ENCODE measurements around the gene DVL2.

The DVL2 gene

DNA sequence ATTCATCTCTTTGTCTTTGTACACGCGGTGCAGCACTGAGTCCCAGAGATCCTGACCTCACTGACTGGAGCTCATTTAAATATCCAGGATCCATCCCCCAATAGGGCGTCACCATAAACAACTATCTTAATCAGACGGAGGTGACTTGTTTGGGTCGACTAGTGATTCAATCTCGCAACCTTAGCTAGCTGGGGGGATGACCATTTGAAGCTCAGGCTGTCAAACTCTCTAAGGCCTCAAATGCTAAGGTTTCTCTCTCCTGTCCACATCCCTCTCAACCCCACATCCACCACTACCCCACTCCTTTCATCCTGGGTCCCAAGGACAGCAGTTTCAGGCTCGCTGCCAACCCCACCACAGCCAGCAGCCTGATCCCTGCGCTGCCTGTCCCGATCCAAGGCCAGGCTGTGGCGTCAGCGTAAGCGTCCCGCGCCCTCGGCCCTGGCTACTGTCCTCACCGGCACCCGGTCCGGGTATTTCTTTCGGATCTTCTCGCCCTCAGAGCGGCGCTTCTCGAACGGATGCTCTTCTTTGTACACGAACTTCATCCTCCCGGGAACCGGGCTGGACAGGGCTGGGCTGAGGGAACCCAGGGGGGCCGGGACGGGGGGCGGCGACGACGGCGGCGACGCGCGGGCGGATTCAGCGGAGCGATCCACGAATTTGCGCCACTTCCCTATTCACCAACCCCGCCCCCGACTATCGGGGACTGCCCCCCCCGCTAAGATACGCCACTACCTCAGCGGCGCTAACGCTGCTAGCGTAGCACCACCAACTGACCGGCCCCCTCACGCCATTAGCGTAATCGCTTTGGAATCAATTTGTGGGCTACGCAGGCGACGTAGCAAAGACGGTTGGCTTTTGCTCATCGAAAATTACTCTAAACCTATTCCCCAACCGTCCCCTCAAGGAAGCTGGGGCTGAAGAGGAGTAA is 7.7 kb upstream of the DVL2 start, which contains the start of gene GABARAP (continued):
- no peak for TF ChIP-seq PRDM4 (tag by site-specific recombination; IDR thresholded peaks at IDR 0.05)
- TF ChIP-seq ZBTB48 (tag by site-specific recombination; IDR thresholded peaks at IDR 0.05), result peak; percentile 92
- TF ChIP-seq ZNF544 (tag by site-specific recombination; IDR thresholded peaks at IDR 0.05), result no peak
- TF ChIP-seq KLF7 (tag by site-specific recombination; IDR thresholded peaks at IDR 0.05; ENCODE audit: borderline replicate concordance), result peak; percentile 66; the same call in 1 of the 2 replicates
- no peak for TF ChIP-seq ZFP41 (tag by site-specific recombination; IDR thresholded peaks at IDR 0.05; ENCODE audit: borderline replicate concordance)
- TF ChIP-seq GLI4 (tag by site-specific recombination; IDR thresholded peaks at IDR 0.05), result no peak
- TF ChIP-seq ZBTB6 (tag by site-specific recombination; IDR thresholded peaks at IDR 0.05), result no peak
- no peak for TF ChIP-seq SETDB1 (IDR thresholded peaks at IDR 0.05; ENCODE audit: insufficient read length, low read length)
- 0 out of 2 replicates have a peak, but pooled peaks have one; percentile 34 for TF ChIP-seq ZSCAN5A (tag by site-specific recombination; IDR thresholded peaks at IDR 0.05)
- no peak for TF ChIP-seq ZNF133 (tag by site-specific recombination; IDR thresholded peaks at IDR 0.05)
- TF ChIP-seq, protein P1, sequence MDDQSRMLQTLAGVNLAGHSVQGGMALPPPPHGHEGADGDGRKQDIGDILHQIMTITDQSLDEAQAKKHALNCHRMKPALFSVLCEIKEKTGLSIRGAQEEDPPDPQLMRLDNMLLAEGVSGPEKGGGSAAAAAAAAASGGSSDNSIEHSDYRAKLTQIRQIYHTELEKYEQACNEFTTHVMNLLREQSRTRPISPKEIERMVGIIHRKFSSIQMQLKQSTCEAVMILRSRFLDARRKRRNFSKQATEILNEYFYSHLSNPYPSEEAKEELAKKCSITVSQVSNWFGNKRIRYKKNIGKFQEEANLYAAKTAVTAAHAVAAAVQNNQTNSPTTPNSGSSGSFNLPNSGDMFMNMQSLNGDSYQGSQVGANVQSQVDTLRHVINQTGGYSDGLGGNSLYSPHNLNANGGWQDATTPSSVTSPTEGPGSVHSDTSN (CRISPR knock-in tag; IDR thresholded peaks at IDR 0.05), result peak; percentile 48; the same call in 1 of the 2 replicates
- no peak for TF ChIP-seq RBAK (tag by site-specific recombination; IDR thresholded peaks at IDR 0.05)
- TF ChIP-seq, protein P2, sequence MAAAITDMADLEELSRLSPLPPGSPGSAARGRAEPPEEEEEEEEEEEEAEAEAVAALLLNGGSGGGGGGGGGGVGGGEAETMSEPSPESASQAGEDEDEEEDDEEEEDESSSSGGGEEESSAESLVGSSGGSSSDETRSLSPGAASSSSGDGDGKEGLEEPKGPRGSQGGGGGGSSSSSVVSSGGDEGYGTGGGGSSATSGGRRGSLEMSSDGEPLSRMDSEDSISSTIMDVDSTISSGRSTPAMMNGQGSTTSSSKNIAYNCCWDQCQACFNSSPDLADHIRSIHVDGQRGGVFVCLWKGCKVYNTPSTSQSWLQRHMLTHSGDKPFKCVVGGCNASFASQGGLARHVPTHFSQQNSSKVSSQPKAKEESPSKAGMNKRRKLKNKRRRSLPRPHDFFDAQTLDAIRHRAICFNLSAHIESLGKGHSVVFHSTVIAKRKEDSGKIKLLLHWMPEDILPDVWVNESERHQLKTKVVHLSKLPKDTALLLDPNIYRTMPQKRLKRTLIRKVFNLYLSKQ (tag by site-specific recombination; IDR thresholded peaks at IDR 0.05; ENCODE audit: borderline replicate concordance), result no peak
- no peak for TF ChIP-seq ZNF121 (tag by site-specific recombination; IDR thresholded peaks at IDR 0.05)
- no peak for TF ChIP-seq ZNF548 (tag by site-specific recombination; IDR thresholded peaks at IDR 0.05)
- TF ChIP-seq ZNF501 (tag by site-specific recombination; IDR thresholded peaks at IDR 0.05), result peak; percentile 86
- TF ChIP-seq, protein P3, sequence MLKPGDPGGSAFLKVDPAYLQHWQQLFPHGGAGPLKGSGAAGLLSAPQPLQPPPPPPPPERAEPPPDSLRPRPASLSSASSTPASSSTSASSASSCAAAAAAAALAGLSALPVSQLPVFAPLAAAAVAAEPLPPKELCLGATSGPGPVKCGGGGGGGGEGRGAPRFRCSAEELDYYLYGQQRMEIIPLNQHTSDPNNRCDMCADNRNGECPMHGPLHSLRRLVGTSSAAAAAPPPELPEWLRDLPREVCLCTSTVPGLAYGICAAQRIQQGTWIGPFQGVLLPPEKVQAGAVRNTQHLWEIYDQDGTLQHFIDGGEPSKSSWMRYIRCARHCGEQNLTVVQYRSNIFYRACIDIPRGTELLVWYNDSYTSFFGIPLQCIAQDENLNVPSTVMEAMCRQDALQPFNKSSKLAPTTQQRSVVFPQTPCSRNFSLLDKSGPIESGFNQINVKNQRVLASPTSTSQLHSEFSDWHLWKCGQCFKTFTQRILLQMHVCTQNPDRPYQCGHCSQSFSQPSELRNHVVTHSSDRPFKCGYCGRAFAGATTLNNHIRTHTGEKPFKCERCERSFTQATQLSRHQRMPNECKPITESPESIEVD (tag by site-specific recombination; IDR thresholded peaks at IDR 0.05), result no peak
- no peak for TF ChIP-seq ZNF248 (tag by site-specific recombination; IDR thresholded peaks at IDR 0.05)
- TF ChIP-seq ZNF302 (tag by site-specific recombination; IDR thresholded peaks at IDR 0.05; ENCODE audit: low read depth), result no peak
- no peak for TF ChIP-seq ZNF747 (tag by site-specific recombination; IDR thresholded peaks at IDR 0.05)
- no peak for TF ChIP-seq ZNF416 (tag by site-specific recombination; IDR thresholded peaks at IDR 0.05)
- TF ChIP-seq ZNF514 (tag by site-specific recombination; IDR thresholded peaks at IDR 0.05), result no peak
- TF ChIP-seq, protein P4, sequence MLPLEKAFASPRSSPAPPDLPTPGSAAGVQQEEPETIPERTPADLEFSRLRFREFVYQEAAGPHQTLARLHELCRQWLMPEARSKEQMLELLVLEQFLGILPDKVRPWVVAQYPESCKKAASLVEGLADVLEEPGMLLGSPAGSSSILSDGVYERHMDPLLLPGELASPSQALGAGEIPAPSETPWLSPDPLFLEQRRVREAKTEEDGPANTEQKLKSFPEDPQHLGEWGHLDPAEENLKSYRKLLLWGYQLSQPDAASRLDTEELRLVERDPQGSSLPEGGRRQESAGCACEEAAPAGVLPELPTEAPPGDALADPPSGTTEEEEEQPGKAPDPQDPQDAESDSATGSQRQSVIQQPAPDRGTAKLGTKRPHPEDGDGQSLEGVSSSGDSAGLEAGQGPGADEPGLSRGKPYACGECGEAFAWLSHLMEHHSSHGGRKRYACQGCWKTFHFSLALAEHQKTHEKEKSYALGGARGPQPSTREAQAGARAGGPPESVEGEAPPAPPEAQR (tag by site-specific recombination; IDR thresholded peaks at IDR 0.05), result no peak
- 0 out of 2 replicates have a peak, but pooled peaks have one; percentile 44 for TF ChIP-seq ZNF660 (tag by site-specific recombination; IDR thresholded peaks at IDR 0.05)
- TF ChIP-seq, protein P5, sequence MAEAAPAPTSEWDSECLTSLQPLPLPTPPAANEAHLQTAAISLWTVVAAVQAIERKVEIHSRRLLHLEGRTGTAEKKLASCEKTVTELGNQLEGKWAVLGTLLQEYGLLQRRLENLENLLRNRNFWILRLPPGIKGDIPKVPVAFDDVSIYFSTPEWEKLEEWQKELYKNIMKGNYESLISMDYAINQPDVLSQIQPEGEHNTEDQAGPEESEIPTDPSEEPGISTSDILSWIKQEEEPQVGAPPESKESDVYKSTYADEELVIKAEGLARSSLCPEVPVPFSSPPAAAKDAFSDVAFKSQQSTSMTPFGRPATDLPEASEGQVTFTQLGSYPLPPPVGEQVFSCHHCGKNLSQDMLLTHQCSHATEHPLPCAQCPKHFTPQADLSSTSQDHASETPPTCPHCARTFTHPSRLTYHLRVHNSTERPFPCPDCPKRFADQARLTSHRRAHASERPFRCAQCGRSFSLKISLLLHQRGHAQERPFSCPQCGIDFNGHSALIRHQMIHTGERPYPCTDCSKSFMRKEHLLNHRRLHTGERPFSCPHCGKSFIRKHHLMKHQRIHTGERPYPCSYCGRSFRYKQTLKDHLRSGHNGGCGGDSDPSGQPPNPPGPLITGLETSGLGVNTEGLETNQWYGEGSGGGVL (tag by site-specific recombination; IDR thresholded peaks at IDR 0.05), result no peak
- no peak for TF ChIP-seq ZNF202 (tag by site-specific recombination; IDR thresholded peaks at IDR 0.05; ENCODE audit: borderline replicate concordance)

All from HEK293 (cell line).